Daoy (cell line): ENCODE measurements around the gene CALCB. TPM values are rescaled to one million over a fixed set of nuclear protein-coding genes. Genes with fewer than 3 reads are reported as not detected.

Experiments
- DNase-seq: peaks from one replicate; pipeline ENCODE4 v3.0.0-alpha.2; 2015; ENCODE audit warnings: low read depth
- total RNA-seq: library from RNA; depleted of rRNA; stranded (reverse); fragments of >200 nt; shearing (Covaris generic); gene quantifications from 2 replicates; pipeline ENCODE4 v1.2.3, GENCODE V29; 2014; rRNA removed

CALCB gene
- total RNA-seq, 1 experiment from 2014 or later, result not detected

DNA sequence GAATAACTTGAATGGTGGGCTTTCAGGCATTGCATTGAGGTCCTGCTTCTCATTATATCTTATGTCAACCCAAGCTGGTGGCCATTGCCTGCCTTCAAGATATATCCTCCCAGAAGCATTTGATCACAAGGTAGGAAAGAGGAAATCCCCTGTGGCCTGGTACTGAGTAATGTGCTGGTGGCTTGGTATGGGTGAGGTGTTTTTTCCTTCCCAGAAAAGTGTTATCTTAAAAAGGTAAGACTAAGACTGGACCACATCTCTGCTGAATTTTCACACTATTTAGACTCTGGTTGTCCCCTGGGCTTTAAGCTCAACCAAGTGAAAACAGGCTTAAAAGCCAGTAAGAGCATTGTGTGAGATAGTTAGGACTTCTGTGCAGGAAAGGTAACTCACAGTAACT, 45.0 kb downstream of the CALCB start:
- DNase-seq, result no peak

- no peak for DNase-seq
These were observed 46.0 kb downstream of the CALCB start for GRCh38 chr11:15119352-15119751.

DNA sequence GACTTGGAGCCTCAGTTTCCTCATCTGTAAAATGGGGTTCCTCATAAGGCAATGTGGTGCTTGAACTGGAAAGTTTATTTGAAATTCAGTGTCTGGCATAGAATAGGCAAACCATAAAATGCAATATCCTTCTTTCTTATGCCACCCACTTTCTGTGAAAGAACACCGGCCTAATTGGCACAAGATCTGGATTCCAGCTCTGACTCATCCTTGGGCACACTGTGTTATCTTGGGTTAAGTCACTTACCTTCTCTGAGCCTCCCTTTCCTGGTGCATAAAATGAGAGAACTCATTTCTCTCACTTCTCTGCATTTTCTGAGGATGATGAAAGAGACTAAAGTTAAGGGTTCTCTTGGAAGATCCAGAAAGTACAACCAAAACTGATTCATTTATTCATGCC, 46.4 kb downstream of the CALCB start:
- peak; percentile 42 for DNase-seq

- DNase-seq, result peak; percentile 68
These were observed 50.5 kb downstream of the CALCB start for GRCh38 chr11:15123849-15124248.

DNA sequence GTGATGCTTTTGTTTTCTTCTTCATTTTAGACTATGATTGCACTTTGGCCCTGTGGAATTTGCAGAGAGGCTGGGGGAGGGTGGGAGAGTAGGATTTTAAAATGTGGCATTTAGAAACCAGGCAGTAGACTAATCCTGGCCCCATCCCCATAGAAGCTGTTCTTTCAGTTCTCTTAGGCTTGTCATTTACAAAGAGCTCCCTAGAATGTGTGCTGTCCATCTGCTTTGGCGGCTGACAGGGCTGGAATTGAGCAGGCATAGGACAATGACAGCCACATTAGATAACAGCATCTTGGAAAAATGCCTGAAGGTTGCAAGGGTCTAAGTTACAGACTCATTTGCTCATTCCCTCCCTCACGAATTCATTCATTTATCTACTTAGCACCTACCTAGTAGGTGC, 51.1 kb downstream of the CALCB start:
- DNase-seq, result no peak

DNA sequence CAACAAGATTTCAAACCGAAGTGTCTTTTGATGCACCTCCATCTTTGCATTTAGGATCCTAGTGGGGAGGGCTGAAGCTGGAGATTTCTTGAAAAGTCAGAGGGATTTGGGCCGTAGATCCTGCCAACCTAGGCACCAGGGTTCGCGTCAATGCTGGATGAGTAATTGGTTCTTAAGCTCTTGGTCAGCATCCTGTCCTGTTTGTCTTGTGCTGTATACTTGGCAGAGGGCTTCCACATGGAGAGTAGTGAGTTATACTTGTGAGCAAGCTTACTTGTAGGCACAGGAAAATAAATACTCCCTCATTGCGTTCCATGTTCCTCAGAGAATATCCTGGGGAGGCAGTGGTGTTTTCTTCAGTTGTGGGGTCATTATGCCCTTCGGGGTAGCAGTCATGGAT, 53.9 kb downstream of the CALCB start:
- peak; percentile 28 for DNase-seq

Other genes with a start within 250 kb of the CALCB start
- gene CYP2R1, start 181.4 kb upstream of the CALCB start, total RNA-seq, result 9.8 and 20.0 TPM in 2 replicates
- not detected in 2 replicates for gene CALCA, start 101.2 kb upstream of the CALCB start, total RNA-seq
- gene INSC, start 41.3 kb downstream of the CALCB start, total RNA-seq, result not detected in 2 replicates